HL-60 (cell line): ENCODE data around the gene RNF151.

ENCODE experiments used
- DNase-seq, 2 experiments: peaks; one replicate each; pipeline ENCODE4 v3.0.0-alpha.2; 2010 to 2020; ENCODE audit warnings: low read depth in 1 of 2, low spot score in 1 of 2
- H3K27ac ChIP-seq: fragments of 250-450 bp; sonication (Bioruptor Pico); replicated peaks from 2 replicates; pipeline ENCODE4 v1.5.1; 2020; ENCODE audit warnings: mild to moderate bottlenecking, moderate library complexity
- H3K27me3 ChIP-seq: fragments of 250-450 bp; sonication (Bioruptor Pico); 2 replicates; pipeline ENCODE4 v1.5.1; 2021; ENCODE audit warnings: mild to moderate bottlenecking, moderate library complexity; ENCODE audit not compliant: insufficient read depth, poor library complexity, severe bottlenecking
- H3K4me3 ChIP-seq: replicated peaks from 2 replicates; pipeline ENCODE4 v1.5.1; 2011; ENCODE audit warnings: mild to moderate bottlenecking, control low read depth, low read length; ENCODE audit not compliant: insufficient read depth
- CTCF ChIP-seq: IDR thresholded peaks from one replicate; pipeline ENCODE4 v1.5.1; 2011; ENCODE audit warnings: low read length, control low read depth, inconsistent platforms; ENCODE audit not compliant: insufficient read depth
- GABPA ChIP-seq: IDR thresholded peaks from 2 replicates; pipeline ENCODE4 v1.6.1; 2012; ENCODE audit warnings: low read depth
- POLR2AphosphoS5 ChIP-seq: IDR thresholded peaks from 2 replicates; pipeline ENCODE4 v1.6.1; 2012; ENCODE audit warnings: low read depth
- REST ChIP-seq: IDR thresholded peaks from 2 replicates; pipeline ENCODE4 v1.6.1; 2012; ENCODE audit warnings: low read depth; ENCODE audit not compliant: insufficient replicate concordance
- SPI1 ChIP-seq: IDR thresholded peaks from 2 replicates; pipeline ENCODE4 v1.6.1; 2012; ENCODE audit warnings: low read depth, mild to moderate bottlenecking, borderline replicate concordance

Gene RNF151

GRCh38 chr16:1992704-1993317 lies 26.2 kb downstream of the RNF151 start:
- H3K27ac ChIP-seq: no peak overlapping the region
- no peak overlapping the region for H3K4me3 ChIP-seq
- TF ChIP-seq POLR2AphosphoS5 (no peak), REST (no peak), GABPA (no peak), CTCF (no peak), SPI1 (no peak)
- H3K27me3 ChIP-seq: peaks cover 26% of the 10 kb centered on the region
- DNase-seq: no peak

GRCh38 chr16:1993731-1994131 lies 27.1 kb downstream of the RNF151 start:
- TF ChIP-seq SPI1: no peak
- no peak for TF ChIP-seq POLR2AphosphoS5
- no peak for TF ChIP-seq REST
- no peak for TF ChIP-seq GABPA
- TF ChIP-seq CTCF: no peak
- Histone ChIP-seq H3K4me3 (no peak overlapping the region), H3K27me3 (peaks cover 25% of the 10 kb centered on the region), H3K27ac (no peak overlapping the region)
- peak in 1 of 2 experiments; percentile 33 for DNase-seq

GRCh38 chr16:1997494-1998359 lies 31.1 kb downstream of the RNF151 start:
- H3K27ac ChIP-seq: no peak overlapping the region
- H3K27me3 ChIP-seq: no peaks in the 10 kb centered on the region
- TF ChIP-seq GABPA (no peak), POLR2AphosphoS5 (no peak), CTCF (no peak), REST (no peak), SPI1 (no peak)
- H3K4me3 ChIP-seq: no peak overlapping the region
- DNase-seq: no peak
